HEK293T (cell line): ENCODE data around the gene BIRC6.

Source experiments
- BHLHE40 ChIP-seq: fragments of 450-650 bp; IDR thresholded peaks from 2 replicates; pipeline ENCODE4 v1.6.1; 2016; ENCODE audit warnings: mild to moderate bottlenecking, moderate library complexity, borderline replicate concordance
- ELF4 ChIP-seq: fragments of 450-650 bp; IDR thresholded peaks from 2 replicates; pipeline ENCODE4 v1.6.1; 2017; ENCODE audit warnings: antibody characterized with exemption
- FOXA1 ChIP-seq: fragments of 450-650 bp; IDR thresholded peaks from 2 replicates; pipeline ENCODE4 v1.6.1; 2016; ENCODE audit warnings: mild to moderate bottlenecking
- FOXK2 ChIP-seq: fragments of 450-650 bp; IDR thresholded peaks from 2 replicates; pipeline ENCODE4 v1.6.1; 2016; ENCODE audit warnings: mild to moderate bottlenecking
- FOXM1 ChIP-seq: fragments of 450-650 bp; IDR thresholded peaks from 2 replicates; pipeline ENCODE4 v1.6.1; 2017; ENCODE audit warnings: mild to moderate bottlenecking, borderline replicate concordance
- HDGF ChIP-seq: fragments of 450-650 bp; IDR thresholded peaks from 2 replicates; pipeline ENCODE4 v1.6.1; 2017; ENCODE audit warnings: antibody characterized with exemption, borderline replicate concordance
- NFRKB ChIP-seq: fragments of 450-650 bp; IDR thresholded peaks from 2 replicates; pipeline ENCODE4 v1.6.1; 2016; ENCODE audit warnings: mild to moderate bottlenecking, moderate library complexity
- SP1 ChIP-seq: fragments of 450-650 bp; IDR thresholded peaks from 2 replicates; pipeline ENCODE4 v1.6.1; 2017
- SUZ12 ChIP-seq: fragments of 450-650 bp; IDR thresholded peaks from 2 replicates; pipeline ENCODE4 v1.6.1; 2016; ENCODE audit warnings: mild to moderate bottlenecking
- TARDBP ChIP-seq: fragments of 450-650 bp; IDR thresholded peaks from 2 replicates; pipeline ENCODE4 v1.6.1; 2016
- ZNF384 ChIP-seq: fragments of 450-650 bp; IDR thresholded peaks from 2 replicates; pipeline ENCODE4 v1.6.1; 2016

DNA sequence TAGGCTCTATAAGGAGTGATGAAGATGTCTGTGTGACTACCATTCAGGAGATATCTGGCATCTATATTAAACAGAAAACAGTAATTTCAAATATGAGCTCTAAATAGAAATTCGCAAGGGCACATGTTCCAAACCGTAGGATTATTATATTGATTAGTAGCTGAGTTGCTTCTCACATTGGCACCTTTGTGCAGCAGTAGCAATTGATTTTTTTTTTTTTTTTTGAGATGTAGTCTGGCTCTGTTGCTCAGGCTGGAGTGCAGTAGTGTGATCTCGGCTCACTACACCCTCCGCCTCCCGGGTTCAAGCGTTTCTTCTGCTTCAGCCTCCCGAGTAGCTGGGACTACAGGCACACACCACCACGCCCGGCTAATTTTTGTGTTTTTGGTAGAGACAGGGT, 12.4 kb downstream of the BIRC6 start:
- no peak for TF ChIP-seq TARDBP
- TF ChIP-seq SP1, result no peak
- no peak for TF ChIP-seq FOXK2
- TF ChIP-seq BHLHE40, result no peak
- no peak for TF ChIP-seq SUZ12
- no peak for TF ChIP-seq ZNF384
- no peak for TF ChIP-seq NFRKB
- no peak for TF ChIP-seq FOXA1
- TF ChIP-seq HDGF, result no peak
- no peak for TF ChIP-seq ELF4
- TF ChIP-seq FOXM1, result no peak
